Neural cell (in vitro differentiated cells): ENCODE results near the gene KRTAP4-6.

Source experiments
- EP300 ChIP-seq: fragments of 450-650 bp; conservative IDR thresholded peaks from 2 replicates; pipeline ENCODE4 v1.6.1; 2014; ENCODE audit warnings: antibody characterized with exemption, mild to moderate bottlenecking, moderate library complexity; ENCODE audit not compliant: poor library complexity, severe bottlenecking
- EZH2 ChIP-seq: fragments of 200-600, 300-800 bp; shearing (Covaris generic), sonication (generic); IDR thresholded peaks from 2 replicates; pipeline ENCODE4 v1.6.1; 2014; ENCODE audit warnings: antibody characterized with exemption, low read length, borderline replicate concordance, mild to moderate bottlenecking; ENCODE audit not compliant: insufficient read depth, poor library complexity, severe bottlenecking
- MXI1 ChIP-seq: fragments of 450-650 bp; conservative IDR thresholded peaks from 2 replicates; pipeline ENCODE4 v1.6.1; 2014; ENCODE audit warnings: antibody characterized with exemption, mild to moderate bottlenecking; ENCODE audit not compliant: poor library complexity, severe bottlenecking
- POLR2AphosphoS5 ChIP-seq: IDR thresholded peaks from 2 replicates; pipeline ENCODE4 v1.6.1; 2012
- TAF1 ChIP-seq: IDR thresholded peaks from 2 replicates; pipeline ENCODE4 v1.6.1; 2012; ENCODE audit warnings: low read depth
- TF ChIP-seq, protein P1 (sequence below): fragments of 450-650 bp; IDR thresholded peaks from 2 replicates; pipeline ENCODE4 v1.5.1; 2014; ENCODE audit warnings: antibody characterized with exemption, mild to moderate bottlenecking, moderate library complexity; ENCODE audit not compliant: poor library complexity, severe bottlenecking
- TF ChIP-seq, protein P2 (sequence below): IDR thresholded peaks from 2 replicates; pipeline ENCODE4 v1.6.1; 2012; ENCODE audit warnings: borderline replicate concordance

DNA sequence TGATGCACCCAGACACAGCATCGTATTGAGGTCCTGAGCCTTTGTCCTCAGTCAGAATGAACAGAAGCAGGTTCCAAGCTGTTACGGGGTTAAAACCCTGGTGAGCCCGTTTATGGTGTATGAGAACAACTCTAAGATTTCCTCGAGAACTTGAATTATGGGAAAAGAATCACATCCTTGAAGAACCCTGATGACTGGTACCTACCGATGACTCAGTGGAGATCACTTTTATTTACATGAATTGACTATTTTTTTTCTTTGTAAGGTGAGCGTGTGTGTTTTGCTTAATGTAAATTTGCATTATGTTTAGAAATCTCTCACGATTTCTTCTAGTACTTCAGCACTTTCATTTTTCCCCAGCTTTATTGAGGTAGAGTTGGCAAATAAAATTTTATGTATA, 23.5 kb upstream of the KRTAP4-6 start:
- TF ChIP-seq, protein P1, sequence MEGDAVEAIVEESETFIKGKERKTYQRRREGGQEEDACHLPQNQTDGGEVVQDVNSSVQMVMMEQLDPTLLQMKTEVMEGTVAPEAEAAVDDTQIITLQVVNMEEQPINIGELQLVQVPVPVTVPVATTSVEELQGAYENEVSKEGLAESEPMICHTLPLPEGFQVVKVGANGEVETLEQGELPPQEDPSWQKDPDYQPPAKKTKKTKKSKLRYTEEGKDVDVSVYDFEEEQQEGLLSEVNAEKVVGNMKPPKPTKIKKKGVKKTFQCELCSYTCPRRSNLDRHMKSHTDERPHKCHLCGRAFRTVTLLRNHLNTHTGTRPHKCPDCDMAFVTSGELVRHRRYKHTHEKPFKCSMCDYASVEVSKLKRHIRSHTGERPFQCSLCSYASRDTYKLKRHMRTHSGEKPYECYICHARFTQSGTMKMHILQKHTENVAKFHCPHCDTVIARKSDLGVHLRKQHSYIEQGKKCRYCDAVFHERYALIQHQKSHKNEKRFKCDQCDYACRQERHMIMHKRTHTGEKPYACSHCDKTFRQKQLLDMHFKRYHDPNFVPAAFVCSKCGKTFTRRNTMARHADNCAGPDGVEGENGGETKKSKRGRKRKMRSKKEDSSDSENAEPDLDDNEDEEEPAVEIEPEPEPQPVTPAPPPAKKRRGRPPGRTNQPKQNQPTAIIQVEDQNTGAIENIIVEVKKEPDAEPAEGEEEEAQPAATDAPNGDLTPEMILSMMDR, result no peak
- TF ChIP-seq MXI1 (no peak), EZH2 (no peak), EP300 (no peak), TAF1 (no peak), POLR2AphosphoS5 (no peak)
- TF ChIP-seq, protein P2, sequence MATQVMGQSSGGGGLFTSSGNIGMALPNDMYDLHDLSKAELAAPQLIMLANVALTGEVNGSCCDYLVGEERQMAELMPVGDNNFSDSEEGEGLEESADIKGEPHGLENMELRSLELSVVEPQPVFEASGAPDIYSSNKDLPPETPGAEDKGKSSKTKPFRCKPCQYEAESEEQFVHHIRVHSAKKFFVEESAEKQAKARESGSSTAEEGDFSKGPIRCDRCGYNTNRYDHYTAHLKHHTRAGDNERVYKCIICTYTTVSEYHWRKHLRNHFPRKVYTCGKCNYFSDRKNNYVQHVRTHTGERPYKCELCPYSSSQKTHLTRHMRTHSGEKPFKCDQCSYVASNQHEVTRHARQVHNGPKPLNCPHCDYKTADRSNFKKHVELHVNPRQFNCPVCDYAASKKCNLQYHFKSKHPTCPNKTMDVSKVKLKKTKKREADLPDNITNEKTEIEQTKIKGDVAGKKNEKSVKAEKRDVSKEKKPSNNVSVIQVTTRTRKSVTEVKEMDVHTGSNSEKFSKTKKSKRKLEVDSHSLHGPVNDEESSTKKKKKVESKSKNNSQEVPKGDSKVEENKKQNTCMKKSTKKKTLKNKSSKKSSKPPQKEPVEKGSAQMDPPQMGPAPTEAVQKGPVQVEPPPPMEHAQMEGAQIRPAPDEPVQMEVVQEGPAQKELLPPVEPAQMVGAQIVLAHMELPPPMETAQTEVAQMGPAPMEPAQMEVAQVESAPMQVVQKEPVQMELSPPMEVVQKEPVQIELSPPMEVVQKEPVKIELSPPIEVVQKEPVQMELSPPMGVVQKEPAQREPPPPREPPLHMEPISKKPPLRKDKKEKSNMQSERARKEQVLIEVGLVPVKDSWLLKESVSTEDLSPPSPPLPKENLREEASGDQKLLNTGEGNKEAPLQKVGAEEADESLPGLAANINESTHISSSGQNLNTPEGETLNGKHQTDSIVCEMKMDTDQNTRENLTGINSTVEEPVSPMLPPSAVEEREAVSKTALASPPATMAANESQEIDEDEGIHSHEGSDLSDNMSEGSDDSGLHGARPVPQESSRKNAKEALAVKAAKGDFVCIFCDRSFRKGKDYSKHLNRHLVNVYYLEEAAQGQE, result no peak
